WTC11 (cell line): Measurements from ENCODE around the gene P2RX2. TPM values are rescaled to one million over a fixed set of nuclear protein-coding genes. Genes with fewer than 3 reads are reported as not detected.

Experiments
- ATAC-seq: fragments of 200-7000 bp; cut with Tn5 transposase; 2 replicates; pipeline ENCODE4 v1.10.0; 2021; ENCODE audit warnings: mild to moderate bottlenecking, moderate library complexity
- CTCF ChIA-PET: fragments of 300-600 bp; sonication (Branson Sonifier 250); formaldehyde crosslinking; loops from one replicate; lab custom pipeline; 2021; ENCODE audit warnings: antibody characterized with exemption; lab: Charles Lee
- POLR2A ChIA-PET: fragments of 350-600 bp; sonication (Branson Sonifier 250); formaldehyde crosslinking; loops from one replicate; lab custom pipeline; 2021; ENCODE audit warnings: antibody characterized with exemption; lab: Charles Lee
- DNase-seq: peaks from one replicate; pipeline ENCODE4 v3.0.0; 2021; ENCODE audit warnings: low spot score
- H3K27ac Mint-ChIP-seq: 2 replicates; pipeline ENCODE4 v1.8.0; 2021; ENCODE audit warnings: mixed read lengths
- H3K27me3 Mint-ChIP-seq: 2 replicates; pipeline ENCODE4 v1.8.0; 2021; ENCODE audit warnings: low read depth, mild to moderate bottlenecking, moderate library complexity, mixed read lengths
- H3K36me3 Mint-ChIP-seq: 2 replicates; pipeline ENCODE4 v1.8.0; 2021; ENCODE audit warnings: mixed read lengths
- H3K4me1 Mint-ChIP-seq: 2 replicates; pipeline ENCODE4 v1.8.0; 2022; ENCODE audit warnings: mixed read lengths
- H3K4me3 Mint-ChIP-seq: 2 replicates; pipeline ENCODE4 v1.8.0; 2021; ENCODE audit warnings: mild to moderate bottlenecking, moderate library complexity, mixed read lengths
- H3K9me3 Mint-ChIP-seq: 2 replicates; pipeline ENCODE4 v1.8.0; 2021; ENCODE audit warnings: mixed read lengths
- ATF1 ChIP-seq: sonication (generic); formaldehyde crosslinking; IDR thresholded peaks from 2 replicates; pipeline ENCODE4 v1.8.1; 2023; ENCODE audit warnings: mild to moderate bottlenecking, moderate library complexity, missing genetic modification reagents
- CBFB ChIP-seq: sonication (generic); formaldehyde crosslinking; IDR thresholded peaks from 2 replicates; pipeline ENCODE4 v1.8.1; 2022; ENCODE audit warnings: mild to moderate bottlenecking, low read depth, missing genetic modification reagents
- CREB1 ChIP-seq: sonication (generic); formaldehyde crosslinking; IDR thresholded peaks from 2 replicates; pipeline ENCODE4 v1.8.0; 2023; ENCODE audit warnings: mild to moderate bottlenecking, missing genetic modification reagents
- EMX1 ChIP-seq: fragments of 250-450 bp; sonication (Bioruptor Pico); IDR thresholded peaks from 2 replicates; pipeline ENCODE4 v1.8.0; 2021; ENCODE audit warnings: mild to moderate bottlenecking
- FOXP4 ChIP-seq: sonication (generic); formaldehyde crosslinking; IDR thresholded peaks from 2 replicates; pipeline ENCODE4 v1.8.0; 2022; ENCODE audit warnings: mild to moderate bottlenecking, missing genetic modification reagents
- GABPB1 ChIP-seq: sonication (generic); formaldehyde crosslinking; IDR thresholded peaks from 2 replicates; pipeline ENCODE4 v1.8.1; 2023; ENCODE audit warnings: mild to moderate bottlenecking, missing genetic modification reagents
- GTF2I ChIP-seq: fragments of 250-450 bp; sonication (Bioruptor Pico); conservative IDR thresholded peaks from 2 replicates; pipeline ENCODE4 v1.4.0; 2021; ENCODE audit warnings: mild to moderate bottlenecking
- JUN ChIP-seq: sonication (generic); formaldehyde crosslinking; IDR thresholded peaks from 2 replicates; pipeline ENCODE4 v1.8.0; 2023; ENCODE audit warnings: mild to moderate bottlenecking, missing genetic modification reagents
- MLX ChIP-seq: sonication (generic); formaldehyde crosslinking; IDR thresholded peaks from 2 replicates; pipeline ENCODE4 v1.8.1; 2023; ENCODE audit warnings: mild to moderate bottlenecking, missing genetic modification reagents, moderate library complexity
- NR2C2 ChIP-seq: sonication (generic); formaldehyde crosslinking; IDR thresholded peaks from 2 replicates; pipeline ENCODE4 v1.8.0; 2022; ENCODE audit warnings: mild to moderate bottlenecking, missing genetic modification reagents
- OVOL2 ChIP-seq: fragments of 250-450 bp; sonication (Bioruptor Pico); IDR thresholded peaks from 2 replicates; pipeline ENCODE4 v1.9.0; 2021; ENCODE audit warnings: mild to moderate bottlenecking, borderline replicate concordance
- SOX15 ChIP-seq: fragments of 250-450 bp; sonication (Bioruptor Pico); IDR thresholded peaks from 2 replicates; pipeline ENCODE4 v1.9.0; 2021; ENCODE audit warnings: mild to moderate bottlenecking
- TP53 ChIP-seq: sonication (generic); formaldehyde crosslinking; IDR thresholded peaks from 2 replicates; pipeline ENCODE4 v1.8.1; 2023; ENCODE audit warnings: mild to moderate bottlenecking, missing genetic modification reagents
- ZBTB21 ChIP-seq: sonication (generic); formaldehyde crosslinking; IDR thresholded peaks from 2 replicates; pipeline ENCODE4 v1.8.1; 2023; ENCODE audit warnings: mild to moderate bottlenecking, missing genetic modification reagents, borderline replicate concordance
- ZBTB43 ChIP-seq: sonication (generic); formaldehyde crosslinking; IDR thresholded peaks from 2 replicates; pipeline ENCODE4 v1.8.1; 2023; ENCODE audit warnings: mild to moderate bottlenecking, missing genetic modification reagents
- ZMAT4 ChIP-seq: fragments of 250-450 bp; sonication (Bioruptor Pico); IDR thresholded peaks from 2 replicates; pipeline ENCODE4 v1.9.0; 2021; ENCODE audit warnings: mild to moderate bottlenecking
- ZNF138 ChIP-seq: sonication (generic); formaldehyde crosslinking; conservative IDR thresholded peaks from 2 replicates; pipeline ENCODE4 v1.8.1; 2022; ENCODE audit warnings: mild to moderate bottlenecking, moderate library complexity, missing genetic modification reagents
- ZNF263 ChIP-seq: sonication (generic); formaldehyde crosslinking; IDR thresholded peaks from 2 replicates; pipeline ENCODE4 v1.8.1; 2022; ENCODE audit warnings: low read depth, mild to moderate bottlenecking, moderate library complexity, missing genetic modification reagents
- ZNF281 ChIP-seq: sonication (generic); formaldehyde crosslinking; IDR thresholded peaks from 2 replicates; pipeline ENCODE4 v1.8.0; 2023; ENCODE audit warnings: mild to moderate bottlenecking, missing genetic modification reagents
- ZSCAN18 ChIP-seq: fragments of 250-450 bp; sonication (Bioruptor Pico); IDR thresholded peaks from 2 replicates; pipeline ENCODE4 v2.1.2; 2022; ENCODE audit warnings: mild to moderate bottlenecking, moderate library complexity
- total RNA-seq: library from RNA; stranded (reverse); gene quantifications from 3 replicates; pipeline ENCODE4 v1.2.3, GENCODE V29; 2021

P2RX2 gene
- total RNA-seq, 1 experiment from 2014 or later = 2.1 TPM

GRCh38 chr12:132649226-132649945 is 30.8 kb downstream of the P2RX2 start:
- H3K4me1 Mint-ChIP-seq = no peaks in the 10 kb centered on the region
- no peaks in the 10 kb centered on the region for H3K9me3 Mint-ChIP-seq
- no peak overlapping the region for H3K27ac Mint-ChIP-seq
- TF ChIP-seq GTF2I (CRISPR knock-in tag) (no peak), ZSCAN18 (no peak), GABPB1 (CRISPR knock-in tag) (no peak), CBFB (CRISPR knock-in tag) (no peak), ZNF263 (CRISPR knock-in tag) (no peak)
- POLR2A ChIA-PET = no interaction called here
- CTCF ChIA-PET = interaction anchor here (0.6 to 1.4 kb wide), 2 partner anchors 11 to 13 kb away, joined by 4 to 5 read pairs; no protein-coding TSS in a partner anchor
- ATAC-seq (no peak), DNase-seq (no peak)
- H3K4me3 Mint-ChIP-seq = no peak overlapping the region
- H3K27me3 Mint-ChIP-seq = no peaks in the 10 kb centered on the region
- H3K36me3 Mint-ChIP-seq = peaks cover 64% of the 10 kb centered on the region

GRCh38 chr12:132651444-132652100 is 33.0 kb downstream of the P2RX2 start:
- Mint-ChIP-seq H3K4me3 (no peak overlapping the region), H3K36me3 (peaks cover 69% of the 10 kb centered on the region), H3K27me3 (no peaks in the 10 kb centered on the region), H3K4me1 (no peaks in the 10 kb centered on the region), H3K27ac (no peak overlapping the region; the same call in 1 of the 2 replicates), H3K9me3 (no peaks in the 10 kb centered on the region)
- TF ChIP-seq ATF1 (CRISPR knock-in tag) = no peak
- TF ChIP-seq NR2C2 (CRISPR knock-in tag) = no peak
- no peak for TF ChIP-seq SOX15
- TF ChIP-seq ZNF263 (CRISPR knock-in tag) = no peak
- no peak for TF ChIP-seq ZBTB21
- TF ChIP-seq CBFB (CRISPR knock-in tag) = no peak
- TF ChIP-seq JUN (CRISPR knock-in tag) = no peak
- no peak for TF ChIP-seq ZNF138 (CRISPR knock-in tag)
- TF ChIP-seq ZMAT4 = no peak
- no peak for TF ChIP-seq CREB1 (CRISPR knock-in tag)
- ChIA-PET POLR2A (interaction anchor here (0.7 kb wide), 1 partner anchor 68 kb away, joined by 9 read pairs; no protein-coding TSS in a partner anchor), CTCF (interaction anchor here (1.8 kb wide), 1 partner anchor 13 kb away, joined by 4 read pairs; no protein-coding TSS in a partner anchor)
- ATAC-seq (no peak), DNase-seq (no peak)

GRCh38 chr12:132653567-132654290 is 35.2 kb downstream of the P2RX2 start:
- H3K9me3 Mint-ChIP-seq = no peaks in the 10 kb centered on the region
- no peaks in the 10 kb centered on the region for H3K27me3 Mint-ChIP-seq
- H3K4me3 Mint-ChIP-seq = no peak overlapping the region
- H3K27ac Mint-ChIP-seq = no peak overlapping the region
- CTCF ChIA-PET = no interaction called here
- no peaks in the 10 kb centered on the region for H3K4me1 Mint-ChIP-seq
- peaks cover 71% of the 10 kb centered on the region for H3K36me3 Mint-ChIP-seq
- TF ChIP-seq ZMAT4 (no peak), ATF1 (CRISPR knock-in tag) (no peak), FOXP4 (CRISPR knock-in tag) (no peak), ZBTB43 (CRISPR knock-in tag) (no peak), TP53 (CRISPR knock-in tag) (no peak), ZNF281 (CRISPR knock-in tag) (no peak), GABPB1 (CRISPR knock-in tag) (no peak), OVOL2 (no peak), EMX1 (CRISPR knock-in tag) (no peak), MLX (CRISPR knock-in tag) (no peak)
- TF ChIP-seq, all 79 proteins: peak for 0
- POLR2A ChIA-PET = no interaction called here
- ATAC-seq (no peak), DNase-seq (no peak)
